GM06990 (cell line): ENCODE results near the gene PQBP1.

ENCODE experiments used
- DNase-seq: peaks from one replicate; pipeline ENCODE4 v3.0.0-alpha.2; 2011; ENCODE audit not compliant: insufficient read length; ENCODE audit errors: extremely low read depth
- H3K27me3 ChIP-seq: replicated peaks from 2 replicates; pipeline ENCODE4 v1.6.0; 2011; ENCODE audit warnings: low read length; ENCODE audit not compliant: control insufficient read depth, insufficient read depth
- H3K36me3 ChIP-seq: 2 replicates; pipeline ENCODE4 v1.5.1; 2011; ENCODE audit warnings: low read length; ENCODE audit not compliant: control insufficient read depth, insufficient read depth
- H3K4me3 ChIP-seq: replicated peaks from 2 replicates; pipeline ENCODE4 v1.5.1; 2011; ENCODE audit warnings: low read depth, mild to moderate bottlenecking, control low read depth, low read length
- TF ChIP-seq, protein P1 (sequence below): IDR thresholded peaks from 2 replicates; pipeline ENCODE4 v1.5.1; 2011; ENCODE audit warnings: low read length, control low read depth, mild to moderate bottlenecking, inconsistent platforms; ENCODE audit not compliant: insufficient read depth, poor library complexity, severe bottlenecking

Gene PQBP1

DNA sequence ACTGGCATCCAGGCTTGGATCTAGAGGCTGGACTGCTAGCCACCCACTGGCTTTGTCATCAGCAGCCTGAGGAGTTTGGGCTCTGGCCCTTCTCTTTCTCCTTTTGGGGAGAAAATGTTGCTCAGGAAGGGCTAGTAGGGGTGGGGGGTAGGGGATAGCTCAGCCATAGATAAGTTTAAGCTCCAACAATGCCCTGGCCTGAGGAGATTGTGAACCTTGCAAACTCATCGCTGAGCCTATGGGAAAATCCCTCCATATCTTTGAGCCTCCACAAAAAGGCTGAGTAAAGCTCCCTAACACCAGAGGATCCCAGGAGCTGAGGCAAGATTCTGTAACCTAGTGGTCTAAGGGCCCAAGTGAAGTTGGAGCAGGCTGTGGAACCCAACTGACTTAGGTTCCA is 50.9 kb downstream of the PQBP1 start:
- Histone ChIP-seq H3K4me3 (no peak overlapping the region), H3K36me3 (peaks cover 2% of the 10 kb centered on the region), H3K27me3 (no peaks in the 10 kb centered on the region)
- TF ChIP-seq, protein P1, sequence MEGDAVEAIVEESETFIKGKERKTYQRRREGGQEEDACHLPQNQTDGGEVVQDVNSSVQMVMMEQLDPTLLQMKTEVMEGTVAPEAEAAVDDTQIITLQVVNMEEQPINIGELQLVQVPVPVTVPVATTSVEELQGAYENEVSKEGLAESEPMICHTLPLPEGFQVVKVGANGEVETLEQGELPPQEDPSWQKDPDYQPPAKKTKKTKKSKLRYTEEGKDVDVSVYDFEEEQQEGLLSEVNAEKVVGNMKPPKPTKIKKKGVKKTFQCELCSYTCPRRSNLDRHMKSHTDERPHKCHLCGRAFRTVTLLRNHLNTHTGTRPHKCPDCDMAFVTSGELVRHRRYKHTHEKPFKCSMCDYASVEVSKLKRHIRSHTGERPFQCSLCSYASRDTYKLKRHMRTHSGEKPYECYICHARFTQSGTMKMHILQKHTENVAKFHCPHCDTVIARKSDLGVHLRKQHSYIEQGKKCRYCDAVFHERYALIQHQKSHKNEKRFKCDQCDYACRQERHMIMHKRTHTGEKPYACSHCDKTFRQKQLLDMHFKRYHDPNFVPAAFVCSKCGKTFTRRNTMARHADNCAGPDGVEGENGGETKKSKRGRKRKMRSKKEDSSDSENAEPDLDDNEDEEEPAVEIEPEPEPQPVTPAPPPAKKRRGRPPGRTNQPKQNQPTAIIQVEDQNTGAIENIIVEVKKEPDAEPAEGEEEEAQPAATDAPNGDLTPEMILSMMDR: no peak
- no peak for DNase-seq
